Activated CD8-positive, alpha-beta T cell treated with anti-CD3 and anti-CD28 coated beads for 36 hours (primary cell): ENCODE results near the gene UBE2G1. TPM values are rescaled to one million over a fixed set of nuclear protein-coding genes. Genes with fewer than 3 reads are reported as not detected.

ENCODE experiments used
- ATAC-seq: fragments of 200-7000 bp; cut with Tn5 transposase; one replicate; pipeline ENCODE4 v1.10.0; 2021; ENCODE audit warnings: mild to moderate bottlenecking, moderate library complexity
- CTCF ChIA-PET: fragments of 350-600 bp; sonication (Branson Sonifier 250); formaldehyde crosslinking; loops from one replicate; lab custom pipeline; 2021; ENCODE audit warnings: antibody characterized with exemption; lab: Charles Lee
- POLR2A ChIA-PET: fragments of 350-600 bp; sonication (Branson Sonifier 250); formaldehyde crosslinking; loops from one replicate; lab custom pipeline; 2021; ENCODE audit warnings: antibody characterized with exemption; lab: Charles Lee
- DNase-seq: peaks from one replicate; pipeline ENCODE4 v3.0.0-alpha.2; 2020
- H3K27ac Mint-ChIP-seq: one replicate; pipeline ENCODE4 v1.8.0; 2021; ENCODE audit warnings: mild to moderate bottlenecking, mixed read lengths
- H3K27me3 Mint-ChIP-seq: one replicate; pipeline ENCODE4 v1.8.0; 2021; ENCODE audit warnings: mixed read lengths
- H3K36me3 Mint-ChIP-seq: one replicate; pipeline ENCODE4 v1.8.0; 2021; ENCODE audit warnings: low read depth, mixed read lengths
- H3K4me1 Mint-ChIP-seq: one replicate; pipeline ENCODE4 v1.8.0; 2021; ENCODE audit warnings: low read depth, mixed read lengths
- H3K4me3 Mint-ChIP-seq: one replicate; pipeline ENCODE4 v1.8.0; 2021; ENCODE audit warnings: mild to moderate bottlenecking, moderate library complexity, mixed read lengths
- H3K9me3 Mint-ChIP-seq: one replicate; pipeline ENCODE4 v1.8.0; 2021; ENCODE audit warnings: mixed read lengths
- intact Hi-C: fragments of 100-400 bp; cut with micrococcal nuclease; formaldehyde crosslinking; loops from one replicate; pipeline ENCODE4 v1.10.0; 2022
- total RNA-seq, 2 experiments: library from RNA; stranded (reverse); gene quantifications; one replicate each; pipeline ENCODE4 v1.2.3, GENCODE V29; 2021
- TF ChIP-seq, protein P1 (sequence below): fragments of 200-600 bp; IDR thresholded peaks from one replicate; pipeline ENCODE4 v1.8.0; 2022; ENCODE audit warnings: antibody characterized with exemption, mild to moderate bottlenecking

UBE2G1 gene
- total RNA-seq, 2 experiments from 2014 or later, result 40.2 to 44.0 TPM

DNA sequence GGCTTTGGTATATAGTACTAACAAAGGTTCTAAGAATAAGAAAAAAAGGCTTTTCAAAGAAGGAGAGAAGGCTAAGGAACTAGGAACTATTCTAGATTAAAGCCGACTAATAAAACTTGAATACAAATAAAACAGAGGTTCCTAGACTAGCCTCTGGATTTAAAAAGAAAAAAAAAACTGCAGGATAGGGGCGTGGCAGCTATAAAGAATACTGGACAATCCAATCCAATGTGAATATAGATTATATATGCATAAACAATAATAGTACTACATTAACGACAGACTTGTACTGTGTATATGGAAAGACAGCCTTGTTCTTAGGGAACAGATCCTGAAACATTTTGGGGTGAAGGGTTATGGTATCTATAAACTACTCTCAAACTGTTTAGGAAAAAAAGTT, 78.8 kb downstream of the UBE2G1 start:
- peaks cover 10% of the 10 kb centered on the region for H3K36me3 Mint-ChIP-seq
- DNase-seq (no peak), ATAC-seq (no peak)
- ChIA-PET CTCF (no interaction called here), POLR2A (no interaction called here)
- no peaks in the 10 kb centered on the region for H3K9me3 Mint-ChIP-seq
- no peak overlapping the region for H3K4me3 Mint-ChIP-seq
- no peaks in the 10 kb centered on the region for H3K27me3 Mint-ChIP-seq
- intact Hi-C loops, result no loop called here
- H3K4me1 Mint-ChIP-seq, result no peaks in the 10 kb centered on the region
- H3K27ac Mint-ChIP-seq, result no peak overlapping the region
- TF ChIP-seq, protein P1, sequence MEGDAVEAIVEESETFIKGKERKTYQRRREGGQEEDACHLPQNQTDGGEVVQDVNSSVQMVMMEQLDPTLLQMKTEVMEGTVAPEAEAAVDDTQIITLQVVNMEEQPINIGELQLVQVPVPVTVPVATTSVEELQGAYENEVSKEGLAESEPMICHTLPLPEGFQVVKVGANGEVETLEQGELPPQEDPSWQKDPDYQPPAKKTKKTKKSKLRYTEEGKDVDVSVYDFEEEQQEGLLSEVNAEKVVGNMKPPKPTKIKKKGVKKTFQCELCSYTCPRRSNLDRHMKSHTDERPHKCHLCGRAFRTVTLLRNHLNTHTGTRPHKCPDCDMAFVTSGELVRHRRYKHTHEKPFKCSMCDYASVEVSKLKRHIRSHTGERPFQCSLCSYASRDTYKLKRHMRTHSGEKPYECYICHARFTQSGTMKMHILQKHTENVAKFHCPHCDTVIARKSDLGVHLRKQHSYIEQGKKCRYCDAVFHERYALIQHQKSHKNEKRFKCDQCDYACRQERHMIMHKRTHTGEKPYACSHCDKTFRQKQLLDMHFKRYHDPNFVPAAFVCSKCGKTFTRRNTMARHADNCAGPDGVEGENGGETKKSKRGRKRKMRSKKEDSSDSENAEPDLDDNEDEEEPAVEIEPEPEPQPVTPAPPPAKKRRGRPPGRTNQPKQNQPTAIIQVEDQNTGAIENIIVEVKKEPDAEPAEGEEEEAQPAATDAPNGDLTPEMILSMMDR, result no peak

GRCh38 chr17:4276514-4276913, 90.0 kb downstream of the UBE2G1 start:
- POLR2A ChIA-PET, result interaction anchor here (0.6 kb wide), 1 partner anchor 107 kb away, joined by 3 read pairs; no protein-coding TSS in a partner anchor
- DNase-seq (no peak), ATAC-seq (no peak)
- CTCF ChIA-PET, result no interaction called here
- intact Hi-C loops, result no loop called here
- Mint-ChIP-seq H3K36me3 (peaks cover 16% of the 10 kb centered on the region), H3K9me3 (no peaks in the 10 kb centered on the region), H3K27me3 (no peaks in the 10 kb centered on the region), H3K4me3 (no peak overlapping the region), H3K4me1 (no peaks in the 10 kb centered on the region), H3K27ac (peak overlapping the region; percentile 36)
- TF ChIP-seq, protein P1, result no peak

- H3K4me3 Mint-ChIP-seq, result no peak overlapping the region
- no peaks in the 10 kb centered on the region for H3K9me3 Mint-ChIP-seq
- H3K4me1 Mint-ChIP-seq, result no peaks in the 10 kb centered on the region
- ChIA-PET CTCF (interaction anchor here (1.0 kb wide), 1 partner anchor 23 kb away, joined by 3 read pairs; no protein-coding TSS in a partner anchor), POLR2A (interaction anchor here (0.6 kb wide), 2 partner anchors 577 to 1037 kb away, joined by 3 read pairs; no protein-coding TSS in a partner anchor)
- no peaks in the 10 kb centered on the region for H3K27me3 Mint-ChIP-seq
- intact Hi-C loops, result no loop called here
- H3K27ac Mint-ChIP-seq, result peak overlapping the region; percentile 59
- H3K36me3 Mint-ChIP-seq, result peaks cover 8% of the 10 kb centered on the region
- ATAC-seq (no peak), DNase-seq (no peak)
- TF ChIP-seq, protein P1, result no peak
These were observed 93.5 kb downstream of the UBE2G1 start for GRCh38 chr17:4272972-4273368.

DNA sequence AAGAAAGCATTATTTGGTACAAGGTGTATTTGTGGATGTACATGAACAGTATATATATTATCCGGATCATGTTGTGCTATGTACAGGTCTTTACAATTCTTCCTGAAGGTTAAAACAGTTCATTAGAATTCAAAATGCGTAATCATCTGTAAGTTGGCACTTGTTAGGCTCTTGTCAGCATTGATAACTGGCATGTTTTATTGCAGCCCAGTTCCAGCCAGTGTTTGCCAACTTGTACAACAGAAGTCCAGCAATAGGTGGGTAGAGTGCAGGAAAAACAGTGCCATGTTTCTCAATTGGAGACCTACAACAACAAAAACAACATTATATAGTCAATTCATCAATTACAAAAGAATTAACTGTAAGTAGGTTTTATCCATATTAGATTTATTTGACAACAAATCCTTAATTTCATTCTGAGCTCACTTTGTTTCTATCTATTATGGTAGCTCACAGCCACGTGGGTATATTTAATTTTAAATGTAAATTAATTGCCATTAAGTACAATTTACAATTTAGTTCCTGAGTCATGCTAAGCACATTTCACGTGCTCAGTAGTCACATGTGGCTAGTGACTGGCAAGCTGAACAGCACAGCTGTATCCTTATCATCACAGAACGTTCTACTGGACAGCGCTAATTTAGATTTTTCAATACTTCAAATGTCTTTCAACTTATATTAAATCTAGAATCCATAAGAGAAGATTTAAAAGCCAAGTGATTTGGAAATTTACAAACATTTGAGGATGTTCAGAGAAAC, 94.1 kb downstream of the UBE2G1 start:
- DNase-seq (no peak), ATAC-seq (no peak)
- intact Hi-C loops, result no loop called here
- TF ChIP-seq, protein P1, result no peak
- Mint-ChIP-seq H3K4me1 (no peaks in the 10 kb centered on the region), H3K4me3 (no peak overlapping the region), H3K27ac (peak overlapping the region; percentile 59), H3K27me3 (no peaks in the 10 kb centered on the region), H3K36me3 (peaks cover 8% of the 10 kb centered on the region), H3K9me3 (no peaks in the 10 kb centered on the region)
- POLR2A ChIA-PET, result no interaction called here
- CTCF ChIA-PET, result interaction anchor here (1.0 kb wide), 1 partner anchor 22 kb away, joined by 3 read pairs; no protein-coding TSS in a partner anchor

DNA sequence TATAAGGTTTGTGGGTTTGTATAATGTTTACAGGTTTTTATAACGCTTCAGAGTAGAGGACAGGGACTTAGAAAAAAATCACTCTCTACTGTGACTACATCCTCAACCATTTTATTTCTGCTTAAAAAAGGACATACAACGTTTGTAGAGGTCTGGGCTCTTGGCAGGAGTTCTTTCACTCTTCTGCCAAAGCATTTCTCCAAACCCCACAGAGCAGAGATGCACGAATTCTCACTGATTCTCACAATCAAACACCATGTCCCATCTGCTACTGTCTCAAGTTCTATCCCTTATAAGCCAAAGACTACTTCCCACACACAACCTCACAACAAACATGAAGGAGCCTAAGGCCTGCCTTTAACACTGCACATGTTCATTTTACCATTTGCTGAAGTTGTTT, 95.7 kb downstream of the UBE2G1 start:
- DNase-seq (no peak), ATAC-seq (no peak)
- H3K9me3 Mint-ChIP-seq, result no peaks in the 10 kb centered on the region
- CTCF ChIA-PET, result interaction anchor here (0.6 kb wide), 1 partner anchor 13 kb away, joined by 3 read pairs; no protein-coding TSS in a partner anchor
- POLR2A ChIA-PET, result no interaction called here
- peaks cover 6% of the 10 kb centered on the region for H3K36me3 Mint-ChIP-seq
- no peak overlapping the region for H3K4me3 Mint-ChIP-seq
- intact Hi-C loops, result no loop called here
- no peaks in the 10 kb centered on the region for H3K4me1 Mint-ChIP-seq
- TF ChIP-seq, protein P1, result no peak
- H3K27me3 Mint-ChIP-seq, result no peaks in the 10 kb centered on the region
- H3K27ac Mint-ChIP-seq, result peak overlapping the region; percentile 1
